ENCODE data around the gene APAF1.

The APAF1 gene

GRCh38 chr12:98691351-98691750, 46.3 kb downstream of the APAF1 start (continued):
- TF ChIP-seq ZNF404 (tag by site-specific recombination; IDR thresholded peaks at IDR 0.05) = no peak
- no peak for TF ChIP-seq ZNF169 (tag by site-specific recombination; IDR thresholded peaks at IDR 0.05)
- no peak for TF ChIP-seq ZNF202 (tag by site-specific recombination; IDR thresholded peaks at IDR 0.05; ENCODE audit: borderline replicate concordance)
- TF ChIP-seq ZNF785 (tag by site-specific recombination; IDR thresholded peaks at IDR 0.05) = no peak
- no peak for TF ChIP-seq ZFP41 (tag by site-specific recombination; IDR thresholded peaks at IDR 0.05; ENCODE audit: borderline replicate concordance)

GRCh38 chr12:98696036-98696646, 51.1 kb downstream of the APAF1 start:
- H3K4me3 ChIP-seq (ENCODE audit: low read depth, low read length) = no peak overlapping the region
- CTCF ChIA-PET = interaction anchor here (0.6 to 1.0 kb wide), 2 partner anchors 236 to 302 kb away, joined by 4 to 5 read pairs; no protein-coding TSS in a partner anchor
- H3K36me3 ChIP-seq (ENCODE audit: control insufficient read depth in 2 of 2, insufficient read depth in 1 of 2, low read length in 2 of 2) = peaks cover 9 to 13% of the 10 kb centered on the region in 2 experiments

GRCh38 chr12:98697209-98697608, 52.1 kb downstream of the APAF1 start:
- Histone ChIP-seq H3K36me3 (ENCODE audit: control insufficient read depth in 2 of 2, insufficient read depth in 1 of 2, low read length in 2 of 2) (peaks cover 9 to 13% of the 10 kb centered on the region in 2 experiments), H3K9me3 (ENCODE audit: control insufficient read depth, insufficient read depth, low read depth, low read length) (no peaks in the 10 kb centered on the region), H3K4me3 (ENCODE audit: low read depth, low read length) (no peak overlapping the region), H3K27ac (ENCODE audit: extremely low read depth, low read depth, low read length) (no peak overlapping the region), H3K4me1 (ENCODE audit: control insufficient read depth, insufficient read depth, low read length) (no peaks in the 10 kb centered on the region)
- POLR2A ChIA-PET = no interaction called here
- CTCF ChIA-PET = interaction anchor here (1.0 kb wide), 1 partner anchor 301 kb away, joined by 5 read pairs; no protein-coding TSS in a partner anchor
- TF ChIP-seq OSR2 (tag by site-specific recombination; IDR thresholded peaks at IDR 0.05) (no peak), ZNF660 (tag by site-specific recombination; IDR thresholded peaks at IDR 0.05) (no peak), ZNF214 (tag by site-specific recombination; IDR thresholded peaks at IDR 0.05; ENCODE audit: borderline replicate concordance) (no peak), ZBTB6 (tag by site-specific recombination; IDR thresholded peaks at IDR 0.05) (no peak), ZNF692 (tag by site-specific recombination; IDR thresholded peaks at IDR 0.05) (no peak), PRDM1 (tag by site-specific recombination; IDR thresholded peaks at IDR 0.05) (no peak), ZSCAN16 (tag by site-specific recombination; IDR thresholded peaks at IDR 0.05) (no peak), ZNF138 (tag by site-specific recombination; IDR thresholded peaks at IDR 0.05; ENCODE audit: borderline replicate concordance) (no peak), ZNF354C (tag by site-specific recombination; IDR thresholded peaks at IDR 0.05; ENCODE audit: borderline replicate concordance, low read depth) (no peak), YY1 (tag by site-specific recombination; IDR thresholded peaks at IDR 0.05) (no peak), ZNF629 (tag by site-specific recombination; IDR thresholded peaks at IDR 0.05) (no peak), ZBTB21 (tag by site-specific recombination; IDR thresholded peaks at IDR 0.05) (no peak), SETDB1 (IDR thresholded peaks at IDR 0.05; ENCODE audit: insufficient read length, low read length) (no peak), ZNF350 (tag by site-specific recombination; IDR thresholded peaks at IDR 0.05) (no peak)
- TF ChIP-seq, protein P1, sequence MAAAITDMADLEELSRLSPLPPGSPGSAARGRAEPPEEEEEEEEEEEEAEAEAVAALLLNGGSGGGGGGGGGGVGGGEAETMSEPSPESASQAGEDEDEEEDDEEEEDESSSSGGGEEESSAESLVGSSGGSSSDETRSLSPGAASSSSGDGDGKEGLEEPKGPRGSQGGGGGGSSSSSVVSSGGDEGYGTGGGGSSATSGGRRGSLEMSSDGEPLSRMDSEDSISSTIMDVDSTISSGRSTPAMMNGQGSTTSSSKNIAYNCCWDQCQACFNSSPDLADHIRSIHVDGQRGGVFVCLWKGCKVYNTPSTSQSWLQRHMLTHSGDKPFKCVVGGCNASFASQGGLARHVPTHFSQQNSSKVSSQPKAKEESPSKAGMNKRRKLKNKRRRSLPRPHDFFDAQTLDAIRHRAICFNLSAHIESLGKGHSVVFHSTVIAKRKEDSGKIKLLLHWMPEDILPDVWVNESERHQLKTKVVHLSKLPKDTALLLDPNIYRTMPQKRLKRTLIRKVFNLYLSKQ (tag by site-specific recombination; IDR thresholded peaks at IDR 0.05; ENCODE audit: borderline replicate concordance) = no peak

More at GRCh38 chr12:98696036-98696646, 51.1 kb downstream of the APAF1 start:
- no peak overlapping the region for H3K27ac ChIP-seq (ENCODE audit: extremely low read depth, low read depth, low read length)
- TF ChIP-seq ZNF561 (tag by site-specific recombination; IDR thresholded peaks at IDR 0.05; ENCODE audit: borderline replicate concordance) (no peak), ZIC2 (tag by site-specific recombination; IDR thresholded peaks at IDR 0.05) (peak; percentile 69), ZNF837 (tag by site-specific recombination; IDR thresholded peaks at IDR 0.05) (no peak), ZNF530 (tag by site-specific recombination; IDR thresholded peaks at IDR 0.05; ENCODE audit: low read depth) (no peak), ZNF514 (tag by site-specific recombination; IDR thresholded peaks at IDR 0.05) (no peak), ZBTB1 (tag by site-specific recombination; IDR thresholded peaks at IDR 0.05) (no peak), ZNF529 (tag by site-specific recombination; IDR thresholded peaks at IDR 0.05; ENCODE audit: insufficient replicate concordance) (no peak), ZNF10 (tag by site-specific recombination; IDR thresholded peaks at IDR 0.05) (peak; percentile 92), KLF9 (tag by site-specific recombination; IDR thresholded peaks at IDR 0.05; ENCODE audit: low read depth) (peak; percentile 48), SP7 (tag by site-specific recombination; IDR thresholded peaks at IDR 0.05) (peak; percentile 59; the same call in 1 of the 2 replicates)
- TF ChIP-seq, protein P2, sequence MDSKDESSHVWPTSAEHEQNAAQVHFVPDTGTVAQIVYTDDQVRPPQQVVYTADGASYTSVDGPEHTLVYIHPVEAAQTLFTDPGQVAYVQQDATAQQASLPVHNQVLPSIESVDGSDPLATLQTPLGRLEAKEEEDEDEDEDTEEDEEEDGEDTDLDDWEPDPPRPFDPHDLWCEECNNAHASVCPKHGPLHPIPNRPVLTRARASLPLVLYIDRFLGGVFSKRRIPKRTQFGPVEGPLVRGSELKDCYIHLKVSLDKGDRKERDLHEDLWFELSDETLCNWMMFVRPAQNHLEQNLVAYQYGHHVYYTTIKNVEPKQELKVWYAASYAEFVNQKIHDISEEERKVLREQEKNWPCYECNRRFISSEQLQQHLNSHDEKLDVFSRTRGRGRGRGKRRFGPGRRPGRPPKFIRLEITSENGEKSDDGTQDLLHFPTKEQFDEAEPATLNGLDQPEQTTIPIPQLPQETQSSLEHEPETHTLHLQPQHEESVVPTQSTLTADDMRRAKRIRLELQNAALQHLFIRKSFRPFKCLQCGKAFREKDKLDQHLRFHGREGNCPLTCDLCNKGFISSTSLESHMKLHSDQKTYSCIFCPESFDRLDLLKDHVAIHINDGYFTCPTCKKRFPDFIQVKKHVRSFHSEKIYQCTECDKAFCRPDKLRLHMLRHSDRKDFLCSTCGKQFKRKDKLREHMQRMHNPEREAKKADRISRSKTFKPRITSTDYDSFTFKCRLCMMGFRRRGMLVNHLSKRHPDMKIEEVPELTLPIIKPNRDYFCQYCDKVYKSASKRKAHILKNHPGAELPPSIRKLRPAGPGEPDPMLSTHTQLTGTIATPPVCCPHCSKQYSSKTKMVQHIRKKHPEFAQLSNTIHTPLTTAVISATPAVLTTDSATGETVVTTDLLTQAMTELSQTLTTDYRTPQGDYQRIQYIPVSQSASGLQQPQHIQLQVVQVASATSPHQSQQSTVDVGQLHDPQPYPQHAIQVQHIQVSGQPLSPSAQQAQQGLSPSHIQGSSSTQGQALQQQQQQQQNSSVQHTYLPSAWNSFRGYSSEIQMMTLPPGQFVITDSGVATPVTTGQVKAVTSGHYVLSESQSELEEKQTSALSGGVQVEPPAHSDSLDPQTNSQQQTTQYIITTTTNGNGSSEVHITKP (tag by site-specific recombination; IDR thresholded peaks at IDR 0.05) = peak; percentile 91
- H3K9me3 ChIP-seq (ENCODE audit: control insufficient read depth, insufficient read depth, low read depth, low read length) = no peaks in the 10 kb centered on the region
- POLR2A ChIA-PET = no interaction called here
- 0 out of 2 replicates have a peak, but pooled peaks cover 2% of the 10 kb centered on the region for H3K4me1 ChIP-seq (ENCODE audit: control insufficient read depth, insufficient read depth, low read length)
